K562 (cell line): ENCODE measurements around the gene PPP2R1B. TPM values are rescaled to one million over a fixed set of nuclear protein-coding genes. Genes with fewer than 3 reads are reported as not detected.

ENCODE experiments used
- ATAC-seq: fragments of 200-7000 bp; cut with Tn5 transposase; 3 replicates; pipeline ENCODE4 v1.9.1; 2020; ENCODE audit warnings: moderate library complexity
- BruUV-seq: library from RNA; stranded (reverse); fragments of 400-500 nt; replicated peaks from 2 replicates; lab custom pipeline; 2021; lab: Mats Ljungman, UMichigan
- CTCF ChIA-PET: fragments of 300-600 bp; formaldehyde crosslinking; extraction: SDS; loops from one replicate; lab custom pipeline; 2021; ENCODE audit warnings: low intra/inter-chr PET ratio; lab: Yijun Ruan, JAX
- POLR2A ChIA-PET: fragments of 300-600, 350-650 bp; sonication (Branson Sonifier 250); formaldehyde crosslinking; extraction: SDS; loops from one replicate; lab custom pipeline; 2021; ENCODE audit warnings: antibody characterized with exemption, inconsistent platforms; lab: Yijun Ruan, JAX
- DNase-seq, 4 experiments: peaks; one replicate each; pipeline versions ENCODE4 v3.0.0 to v3.0.0-alpha.2; 2011 to 2018; ENCODE audit warnings: low spot score in 3 of 4, mixed read lengths in 3 of 4; ENCODE audit errors: extremely low read depth in 1 of 4
- FAIRE-seq: peaks from 2 replicates; lab custom pipeline; 2011; peaks lifted over from hg19 to GRCh38; lab: Jason Lieb, UNC
- H2AFZ ChIP-seq: 2 replicates; pipeline ENCODE4 v1.6.0; 2011; ENCODE audit warnings: low read depth, low read length, control low read depth, inconsistent platforms
- H3K27ac ChIP-seq: fragments of 200-600 bp; 3 replicates; pipeline ENCODE4 v1.8.0; 2011; ENCODE audit warnings: low read depth, mild to moderate bottlenecking, control low read depth, inconsistent platforms, low read length, moderate library complexity, mixed read lengths; ENCODE audit errors: extremely low read depth
- H3K27me3 ChIP-seq, 2 experiments: fragments of 300-600 bp in 1 of 2; 2 replicates in 1 of 2; 3 replicates in 1 of 2; pipeline versions ENCODE4 v1.6.0 to v1.8.0; 2011; ENCODE audit warnings: inconsistent platforms in 2 of 2, low read length in 2 of 2, mild to moderate bottlenecking in 1 of 2, mixed read lengths in 1 of 2, moderate library complexity in 1 of 2; ENCODE audit not compliant: control insufficient read depth in 2 of 2, insufficient read depth in 2 of 2
- H3K36me3 ChIP-seq: fragments of 300-600 bp; 3 replicates; pipeline ENCODE4 v1.8.0; 2011; ENCODE audit warnings: mild to moderate bottlenecking, low read length, inconsistent platforms; ENCODE audit not compliant: control insufficient read depth, insufficient read depth
- H3K4me1 ChIP-seq, 2 experiments: fragments of 200-600 bp in 1 of 2; replicated peaks in 1 of 2; 2 replicates in 1 of 2; 3 replicates in 1 of 2; pipeline versions ENCODE4 v1.5.1 to v1.8.0; 2011; ENCODE audit warnings: inconsistent platforms in 2 of 2, low read length in 2 of 2, mild to moderate bottlenecking in 1 of 2, mixed read lengths in 1 of 2, moderate library complexity in 1 of 2; ENCODE audit not compliant: control insufficient read depth in 2 of 2, insufficient read depth in 2 of 2
- H3K4me2 ChIP-seq: 2 replicates; pipeline ENCODE4 v1.6.1; 2011; ENCODE audit warnings: low read length, control low read depth, inconsistent platforms, mixed read lengths; ENCODE audit not compliant: insufficient read depth
- H3K4me3 ChIP-seq: fragments of 200-600 bp; sonication (generic), shearing (Covaris generic); 2 replicates; pipeline ENCODE4 v1.5.1; 2016; ENCODE audit warnings: control low read depth, inconsistent platforms
- H3K79me2 ChIP-seq: fragments of 200-600 bp; 3 replicates; pipeline ENCODE4 v1.8.0; 2011; ENCODE audit warnings: low read length, inconsistent platforms; ENCODE audit not compliant: control insufficient read depth, insufficient read depth
- H3K9ac ChIP-seq, 2 experiments: 2 replicates each; pipeline versions ENCODE4 v1.6.0 to v1.6.1; 2011; ENCODE audit warnings: low read depth in 2 of 2, low read length in 2 of 2, control low read depth in 1 of 2, inconsistent platforms in 1 of 2, mild to moderate bottlenecking in 1 of 2, mixed read lengths in 1 of 2; ENCODE audit not compliant: insufficient read depth in 1 of 2
- H3K9me1 ChIP-seq: one replicate; pipeline ENCODE4 v1.6.0; 2011; ENCODE audit warnings: inconsistent platforms, mild to moderate bottlenecking, low read length, moderate library complexity; ENCODE audit not compliant: control insufficient read depth, insufficient read depth
- H3K9me3 ChIP-seq: replicated peaks from 2 replicates; pipeline ENCODE4 v1.5.1; 2011; ENCODE audit warnings: low read depth, low read length, inconsistent platforms; ENCODE audit not compliant: control insufficient read depth, insufficient read depth
- H4K20me1 ChIP-seq: replicated peaks from 2 replicates; pipeline ENCODE4 v1.6.1; 2011; ENCODE audit warnings: low read length, inconsistent platforms, mixed read lengths; ENCODE audit not compliant: control insufficient read depth, insufficient read depth
- CUX1 ChIP-seq: fragments of 200-800 bp; sonication (Bioruptor generic); IDR thresholded peaks from 2 replicates; pipeline ENCODE4 v1.6.1; 2016; ENCODE audit warnings: missing genetic modification characterization, missing compliant biosample characterization
- HMBOX1 ChIP-seq: sonication (generic); IDR thresholded peaks from 2 replicates; pipeline ENCODE4 v1.6.1; 2016
- RBM25 ChIP-seq: fragments of 200-400 bp; formaldehyde crosslinking; IDR thresholded peaks from 2 replicates; pipeline ENCODE4 v1.6.1; 2018; ENCODE audit warnings: low read length, low read depth, moderate library complexity; ENCODE audit not compliant: severe bottlenecking
- RCOR1 ChIP-seq, 2 experiments: IDR thresholded peaks; 2 replicates each; pipeline ENCODE4 v1.6.1; 2012; ENCODE audit warnings: low read depth in 2 of 2, low read length in 2 of 2, borderline replicate concordance in 1 of 2, improper control_type of control experiment in 1 of 2
- ZNF121 ChIP-seq: sonication (generic); formaldehyde crosslinking; conservative IDR thresholded peaks from 2 replicates; pipeline ENCODE4 v1.8.0; 2022; ENCODE audit warnings: missing genetic modification reagents
- ZNF24 ChIP-seq: fragments of 450-650 bp; IDR thresholded peaks from 2 replicates; pipeline ENCODE4 v1.6.1; 2016
- WGBS: fragments of 100-300 bp; shearing (Covaris generic); methylation state at CpG from one replicate; pipeline ENCODE4 v1.1.6; 2016; ENCODE audit warnings: low coverage, mixed read lengths; ENCODE audit not compliant: insufficient coverage; ENCODE audit errors: missing lambda C conversion rate; 5-methylcytosine and 5-hydroxymethylcytosine counted together
- in situ Hi-C: fragments of 300-500 bp; cut with MboI; formaldehyde crosslinking; loops from 4 replicates; pipeline ENCODE4 v1.15.0; 2018; ENCODE audit warnings: inconsistent platforms, mixed read lengths
- intact Hi-C: fragments of 100-400 bp; cut with micrococcal nuclease; formaldehyde crosslinking; loops from 2 replicates; pipeline ENCODE4 v1.14.2; 2022
- polyA plus RNA-seq, 8 experiments: library from polyadenylated mRNA; depleted of rRNA in 4 of 8; stranded (reverse) in 5 of 8; unstranded in 3 of 8; fragments of >200 nt; fragmentation: Nextera tagmentation in 2 of 8; fragmentation: Illumina TruSeq in 1 of 8; extraction: Ambion mirVana in 2 of 8; extraction: Trizol in 1 of 8; gene quantifications; 2 replicates each; pipeline versions ENCODE4 v1.2.1 to v1.2.3, GENCODE V29; 2011 to 2014; ENCODE audit warnings: inconsistent platforms in 1 of 8, missing spikeins in 1 of 8
- total RNA-seq, 7 experiments: library from RNA; depleted of rRNA in 6 of 7; stranded (reverse); fragments of >200 nt in 6 of 7; fragmentation: Illumina TruSeq in 2 of 7; extraction: Trizol in 2 of 7; gene quantifications; 2 replicates each; pipeline versions ENCODE4 v1.2.1 to v1.2.3, GENCODE V29; 2011 to 2021; ENCODE audit warnings: low replicate concordance in 1 of 7
- TF ChIP-seq, protein P1 (sequence below): IDR thresholded peaks from 2 replicates; pipeline ENCODE4 v1.6.1; 2011; ENCODE audit not compliant: insufficient read length; ENCODE audit errors: extremely low read depth

Gene PPP2R1B
- total and polyA plus RNA-seq, 9 of the 15 experiments (the other 6 are each of a cell fraction or from before 2014, with no cell fraction given), result 24.6 to 68.5 (median 39.8) TPM

DNA sequence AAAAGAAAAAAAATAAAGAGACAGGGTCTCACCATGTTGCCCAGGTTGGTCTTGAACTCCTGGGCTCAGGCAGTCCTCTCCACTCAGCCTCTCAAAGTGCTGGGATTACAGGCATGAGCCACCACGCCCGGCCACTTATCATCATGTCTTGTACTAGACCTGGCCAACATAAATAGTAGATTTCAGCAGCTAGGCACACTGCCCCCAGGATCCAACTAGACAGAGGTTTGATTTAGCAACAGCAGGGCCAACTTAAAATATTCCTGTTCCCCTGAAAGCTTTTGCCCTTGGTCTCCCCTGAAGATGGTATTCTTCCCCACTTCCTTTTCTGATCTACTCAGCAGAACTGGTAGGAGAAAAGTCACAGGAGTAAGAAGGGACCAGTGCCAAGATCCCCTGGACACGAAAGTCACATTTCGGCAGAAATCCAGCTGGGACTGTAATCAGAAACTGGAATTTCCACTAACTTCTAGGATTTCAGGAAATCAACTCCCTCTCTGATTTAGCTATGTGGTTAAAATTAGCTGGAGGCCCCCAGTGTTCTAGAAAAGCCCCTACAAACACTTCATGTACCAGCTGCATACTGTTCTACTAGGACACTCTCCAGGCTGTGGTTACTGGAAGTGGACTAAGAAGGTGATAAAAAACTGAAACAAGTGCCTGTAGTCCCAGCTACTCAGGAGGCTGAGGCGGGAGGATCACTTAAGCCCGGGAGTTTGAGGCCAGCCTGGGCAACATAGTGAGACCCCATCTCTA is 8.9 kb upstream of the PPP2R1B start:
- no peaks in the 10 kb centered on the region for H3K9me3 ChIP-seq
- WGBS, result 53% methylated on average over 6 of the region's 6 CpGs
- no TSS peak for BruUV-seq
- ATAC-seq, result no peak
- H3K9me1 ChIP-seq, result no peaks in the 10 kb centered on the region
- H2AFZ ChIP-seq, result no peak overlapping the region
- H3K4me3 ChIP-seq, result no peak overlapping the region
- no peak overlapping the region for H3K4me2 ChIP-seq
- ChIA-PET CTCF (interaction anchor here (3.2 to 3.8 kb wide), 2 partner anchors 66 to 173 kb away, joined by 13 to 38 read pairs; partner anchors contain the start of gene SIK2), POLR2A (interaction anchor here (0.6 to 1.1 kb wide), 3 partner anchors 177 to 226 kb away, joined by 3 to 5 read pairs (median 4); no protein-coding TSS in a partner anchor)
- no peak overlapping the region for H3K9ac ChIP-seq
- peaks cover 2 to 3% of the 10 kb centered on the region in 2 experiments; a peak in 1 of 5 replicates for H3K4me1 ChIP-seq
- no peaks in the 10 kb centered on the region for H3K36me3 ChIP-seq
- H3K27me3 ChIP-seq, result no peaks in the 10 kb centered on the region
- H3K27ac ChIP-seq, result no peak overlapping the region
- H4K20me1 ChIP-seq, result no peaks in the 10 kb centered on the region
- peak; percentile 70 for TF ChIP-seq ZNF121 (CRISPR knock-in tag)
- no peak for TF ChIP-seq HMBOX1
- in situ Hi-C loops (loop anchor here (5.0 kb wide), 1 partner anchor 173 kb away; the partner anchor contains the start of gene SIK2), intact Hi-C loops (no loop called here)
- FAIRE-seq, result no peak
- DNase-seq, result no peak
- H3K79me2 ChIP-seq, result no peaks in the 10 kb centered on the region

DNA sequence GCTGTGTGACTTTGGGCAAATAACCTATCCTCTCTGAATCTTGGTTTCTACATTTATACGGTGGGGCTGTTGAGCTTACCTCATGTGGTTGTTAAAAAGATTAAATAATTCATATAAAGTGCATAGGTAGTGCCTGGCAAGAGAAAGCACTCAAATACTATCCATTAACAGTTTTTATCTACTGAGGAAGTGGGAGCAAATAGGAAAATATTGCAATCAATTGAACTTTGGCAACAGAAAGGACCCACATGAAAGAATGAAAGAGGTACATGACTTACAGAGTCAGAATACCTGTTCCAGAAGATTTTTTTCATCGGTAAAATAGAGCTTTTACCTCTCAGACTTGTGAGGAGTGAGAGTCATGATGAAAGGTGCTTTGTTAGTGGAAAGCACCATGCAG is 6.3 kb upstream of the PPP2R1B start:
- ChIA-PET POLR2A (no interaction called here), CTCF (no interaction called here)
- peaks cover 2 to 3% of the 10 kb centered on the region in 2 experiments; a peak in 1 of 5 replicates for H3K4me1 ChIP-seq
- no peak for TF ChIP-seq CUX1 (CRISPR knock-in tag)
- no peak for TF ChIP-seq ZNF24
- TF ChIP-seq RBM25, result peak; percentile 32
- TF ChIP-seq, protein P1, sequence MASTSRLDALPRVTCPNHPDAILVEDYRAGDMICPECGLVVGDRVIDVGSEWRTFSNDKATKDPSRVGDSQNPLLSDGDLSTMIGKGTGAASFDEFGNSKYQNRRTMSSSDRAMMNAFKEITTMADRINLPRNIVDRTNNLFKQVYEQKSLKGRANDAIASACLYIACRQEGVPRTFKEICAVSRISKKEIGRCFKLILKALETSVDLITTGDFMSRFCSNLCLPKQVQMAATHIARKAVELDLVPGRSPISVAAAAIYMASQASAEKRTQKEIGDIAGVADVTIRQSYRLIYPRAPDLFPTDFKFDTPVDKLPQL, result no peak
- TF ChIP-seq RCOR1 (IDR thresholded peaks at IDR 0.05; ENCODE audit: borderline replicate concordance in 1 of 2, low read depth in 2 of 2, low read length in 2 of 2), result no peak
- no peaks in the 10 kb centered on the region for H3K79me2 ChIP-seq
- no peaks in the 10 kb centered on the region for H3K9me3 ChIP-seq
- H3K4me3 ChIP-seq, result no peak overlapping the region
- no peak overlapping the region for H3K4me2 ChIP-seq
- no TSS peak for BruUV-seq
- intact Hi-C loops (no loop called here), in situ Hi-C loops (no loop called here)
- no peak for FAIRE-seq
- no peaks in the 10 kb centered on the region for H3K36me3 ChIP-seq
- no peak for DNase-seq
- no peak overlapping the region for H3K27ac ChIP-seq
- no peak for ATAC-seq
- 31% methylated on average over 2 of the region's 2 CpGs for WGBS
- no peaks in the 10 kb centered on the region for H3K27me3 ChIP-seq
- no peaks in the 10 kb centered on the region for H4K20me1 ChIP-seq
- H3K9me1 ChIP-seq, result no peaks in the 10 kb centered on the region
- H2AFZ ChIP-seq, result no peak overlapping the region
- H3K9ac ChIP-seq, result no peak overlapping the region
